Effector memory CD8-positive, alpha-beta T cell (primary cell): Measurements from ENCODE around the gene GAK.
"Not testable (repeated sequence)": the region's sequence is repeated elsewhere in the genome, so short reads cannot be mapped to it uniquely, and the experiment has no call there.

Source experiments
- ATAC-seq: fragments of 150-1000 bp; cut with Tn5 transposase; replicated peaks from 2 replicates; pipeline ENCODE4 v1.10.0; 2021; ENCODE audit warnings: mild to moderate bottlenecking, moderate library complexity
- DNase-seq, 3 experiments: peaks; one replicate each; pipeline ENCODE4 v3.0.0; 2021
- H3K27ac Mint-ChIP-seq, 2 donors: one replicate each; pipeline ENCODE4 v1.8.0; 2022; ENCODE audit warnings: mild to moderate bottlenecking in 2 of 2, mixed read lengths in 2 of 2, moderate library complexity in 2 of 2
- H3K27me3 Mint-ChIP-seq, 2 donors: one replicate each; pipeline ENCODE4 v1.8.0; 2022; ENCODE audit warnings: mixed read lengths in 2 of 2
- H3K36me3 Mint-ChIP-seq: one replicate; pipeline ENCODE4 v1.8.0; 2022; ENCODE audit warnings: mild to moderate bottlenecking, moderate library complexity, mixed read lengths; ENCODE audit not compliant: insufficient read depth
- H3K4me1 Mint-ChIP-seq, 2 donors: one replicate each; pipeline ENCODE4 v1.8.0; 2022; ENCODE audit warnings: low read depth in 2 of 2, mixed read lengths in 2 of 2
- H3K4me3 Mint-ChIP-seq, 2 donors: one replicate each; pipeline ENCODE4 v1.8.0; 2022; ENCODE audit warnings: mild to moderate bottlenecking in 2 of 2, mixed read lengths in 2 of 2, moderate library complexity in 2 of 2
- H3K9me3 Mint-ChIP-seq, 2 donors: one replicate each; pipeline ENCODE4 v1.8.0; 2022; ENCODE audit warnings: mixed read lengths in 2 of 2
- total RNA-seq, 9 experiments: gene quantifications; one replicate each; lab custom pipeline; 2026; lab: John Stamatoyannopoulos, UW

Gene GAK
- 163 to 252 (median 215) reads per million in 9 experiments for total RNA-seq

DNA sequence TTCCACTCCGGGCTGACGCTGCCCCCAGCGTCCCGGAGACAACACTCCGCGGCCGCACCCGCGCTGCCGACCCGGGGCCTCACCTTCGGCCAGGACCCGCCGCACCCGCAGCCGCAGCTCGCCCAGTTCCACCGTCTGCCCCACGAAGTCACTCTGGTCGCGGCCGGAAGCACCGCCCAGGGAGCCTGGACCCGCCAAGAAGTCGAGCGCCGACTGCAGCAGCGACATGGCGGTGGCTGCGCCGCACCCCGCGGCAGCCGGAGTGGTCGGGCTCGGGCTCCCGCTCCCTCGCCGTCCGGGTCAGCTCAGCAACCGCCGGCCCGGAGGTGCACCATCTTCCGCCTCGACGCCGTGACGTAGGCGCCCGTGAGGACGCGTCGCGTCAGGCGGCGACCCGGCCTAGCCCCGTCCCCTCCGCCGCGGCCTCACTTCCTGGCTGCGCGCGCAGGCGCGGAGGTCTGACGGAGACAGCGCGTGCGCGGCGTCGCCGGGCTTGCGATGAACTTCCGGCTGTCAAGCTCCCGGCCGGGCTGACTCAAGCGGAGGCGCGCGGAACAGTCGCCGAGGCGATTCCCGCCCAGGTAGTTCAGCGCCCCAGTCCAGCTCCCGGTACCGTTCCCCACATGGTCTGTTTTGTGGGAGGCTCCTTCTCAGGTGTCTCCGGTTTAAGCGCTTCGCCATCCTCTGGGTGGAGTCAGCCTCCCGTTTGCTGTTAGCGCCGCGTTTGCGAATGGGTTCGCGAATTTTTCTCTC is at the start of gene GAK, which contains the start of gene TMEM175:
Gene GAK, minus strand, starts transcription at position 357 of the 753 bp plus-strand sequence. Its CDS starts 129 bp downstream, at position 228.
Gene TMEM175, plus strand, starts transcription at position 501 of the 753 bp plus-strand sequence. CDS start 15,280 bp downstream, outside the sequence.
- ATAC-seq (peak; percentile 87), DNase-seq (peak; percentile 94 to 98 (median 95))
- H3K4me3 Mint-ChIP-seq, result peak within 1 kb of the TSS; percentile 94 to 96
- H3K27me3 Mint-ChIP-seq, result no peaks in the 10 kb centered on the region
- peaks cover 33 to 41% of the 10 kb centered on the region in 2 donors for H3K4me1 Mint-ChIP-seq
- H3K27ac Mint-ChIP-seq, result peak within 1 kb of the TSS; percentile 95 to 97
- H3K36me3 Mint-ChIP-seq, result peaks cover 29% of the 10 kb centered on the region
- no peaks in the 10 kb centered on the region for H3K9me3 Mint-ChIP-seq

DNA sequence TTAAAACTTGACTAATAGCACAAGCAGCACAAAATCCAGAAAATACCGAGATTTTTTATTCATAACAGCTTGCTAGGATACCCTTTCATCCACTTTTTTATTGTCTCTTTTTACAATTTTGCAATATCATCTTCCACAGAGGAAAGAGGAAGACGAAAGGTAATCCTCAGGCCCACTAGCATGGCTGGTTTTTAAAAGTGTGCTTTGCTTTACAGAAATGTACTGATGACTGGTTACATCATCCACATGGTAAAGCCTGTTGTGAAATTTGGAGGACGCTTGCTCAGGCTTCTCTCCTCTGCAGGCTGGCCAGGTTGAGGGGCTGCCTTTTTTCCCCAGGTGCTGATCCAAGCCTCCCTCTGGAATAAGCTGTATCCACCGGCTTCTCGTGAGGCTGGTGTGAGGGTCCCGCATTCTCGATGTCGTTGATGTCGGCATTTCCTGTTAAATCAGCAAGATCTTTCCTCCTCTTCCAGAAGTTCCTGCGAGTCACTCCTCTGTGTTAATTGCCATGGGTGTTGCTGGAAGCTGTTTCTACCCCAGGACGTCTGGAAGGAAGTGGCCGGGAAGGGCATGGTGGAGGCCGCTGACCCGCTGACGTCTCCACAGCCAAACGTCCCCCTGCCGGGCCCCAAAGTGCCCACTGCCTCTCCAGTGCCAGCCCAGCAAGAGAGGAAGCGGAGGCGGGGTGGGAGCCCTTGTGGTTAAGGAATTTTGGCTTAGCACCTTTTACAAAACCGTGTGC is 47.0 kb upstream of the GAK start:
- Mint-ChIP-seq H3K4me1 (peaks cover 0 to 3% of the 10 kb centered on the region in 2 donors), H3K9me3 (no peaks in the 10 kb centered on the region), H3K27ac (no peak overlapping the region), H3K4me3 (no peak overlapping the region), H3K36me3 (peaks cover 3% of the 10 kb centered on the region), H3K27me3 (no peaks in the 10 kb centered on the region)
- ATAC-seq, result no peak
- no peak for DNase-seq

DNA sequence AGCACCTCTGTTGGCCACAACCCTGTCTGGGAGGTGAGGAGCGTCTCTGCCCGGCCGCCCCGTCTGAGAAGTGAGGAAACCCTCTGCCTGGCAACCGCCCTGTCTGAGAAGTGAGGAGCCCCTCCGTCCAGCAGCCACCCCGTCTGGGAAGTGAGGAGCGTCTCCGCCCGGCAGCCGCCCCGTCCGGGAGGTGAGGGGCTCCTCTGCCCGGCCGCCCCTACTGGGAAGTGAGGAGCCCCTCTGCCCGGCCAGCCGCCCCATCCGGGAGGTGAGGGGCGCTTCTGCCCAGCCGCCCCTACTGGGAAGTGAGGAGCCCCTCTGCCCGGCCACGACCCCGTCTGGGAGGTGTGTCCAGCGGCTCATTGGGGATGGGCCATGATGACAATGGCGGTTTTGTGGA is 43.9 kb upstream of the GAK start:
- not testable (repeated sequence) for ATAC-seq, H3K4me1 Mint-ChIP-seq, H3K4me3 Mint-ChIP-seq, H3K27ac Mint-ChIP-seq, H3K9me3 Mint-ChIP-seq, H3K27me3 Mint-ChIP-seq, H3K36me3 Mint-ChIP-seq, DNase-seq

DNA sequence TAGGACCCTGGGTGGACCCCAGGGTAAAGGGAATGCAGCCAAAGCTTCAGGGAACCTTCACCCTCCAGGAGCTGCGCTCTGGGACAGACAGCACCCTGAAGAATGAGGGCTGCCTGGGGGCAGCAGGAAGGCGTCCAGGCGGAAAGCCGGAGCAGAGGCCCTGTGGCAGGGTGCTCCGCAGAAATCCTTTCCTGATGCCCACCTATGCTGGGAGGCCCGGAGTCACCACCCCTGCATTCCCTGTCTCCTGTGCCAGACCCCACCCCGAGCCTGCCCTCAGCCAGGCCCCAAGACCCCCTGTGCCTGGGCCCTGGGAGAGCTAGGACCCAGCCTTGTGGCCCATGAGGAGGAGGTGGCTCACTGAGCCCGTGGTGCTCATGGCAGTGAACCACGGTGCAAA is 42.6 kb upstream of the GAK start:
- DNase-seq (no peak), ATAC-seq (no peak)
- Mint-ChIP-seq H3K27ac (no peak overlapping the region), H3K9me3 (no peaks in the 10 kb centered on the region), H3K4me3 (peak overlapping the region; percentile 4 to 31), H3K27me3 (no peaks in the 10 kb centered on the region), H3K4me1 (peaks cover 15 to 17% of the 10 kb centered on the region in 2 donors), H3K36me3 (peaks cover 13% of the 10 kb centered on the region)

DNA sequence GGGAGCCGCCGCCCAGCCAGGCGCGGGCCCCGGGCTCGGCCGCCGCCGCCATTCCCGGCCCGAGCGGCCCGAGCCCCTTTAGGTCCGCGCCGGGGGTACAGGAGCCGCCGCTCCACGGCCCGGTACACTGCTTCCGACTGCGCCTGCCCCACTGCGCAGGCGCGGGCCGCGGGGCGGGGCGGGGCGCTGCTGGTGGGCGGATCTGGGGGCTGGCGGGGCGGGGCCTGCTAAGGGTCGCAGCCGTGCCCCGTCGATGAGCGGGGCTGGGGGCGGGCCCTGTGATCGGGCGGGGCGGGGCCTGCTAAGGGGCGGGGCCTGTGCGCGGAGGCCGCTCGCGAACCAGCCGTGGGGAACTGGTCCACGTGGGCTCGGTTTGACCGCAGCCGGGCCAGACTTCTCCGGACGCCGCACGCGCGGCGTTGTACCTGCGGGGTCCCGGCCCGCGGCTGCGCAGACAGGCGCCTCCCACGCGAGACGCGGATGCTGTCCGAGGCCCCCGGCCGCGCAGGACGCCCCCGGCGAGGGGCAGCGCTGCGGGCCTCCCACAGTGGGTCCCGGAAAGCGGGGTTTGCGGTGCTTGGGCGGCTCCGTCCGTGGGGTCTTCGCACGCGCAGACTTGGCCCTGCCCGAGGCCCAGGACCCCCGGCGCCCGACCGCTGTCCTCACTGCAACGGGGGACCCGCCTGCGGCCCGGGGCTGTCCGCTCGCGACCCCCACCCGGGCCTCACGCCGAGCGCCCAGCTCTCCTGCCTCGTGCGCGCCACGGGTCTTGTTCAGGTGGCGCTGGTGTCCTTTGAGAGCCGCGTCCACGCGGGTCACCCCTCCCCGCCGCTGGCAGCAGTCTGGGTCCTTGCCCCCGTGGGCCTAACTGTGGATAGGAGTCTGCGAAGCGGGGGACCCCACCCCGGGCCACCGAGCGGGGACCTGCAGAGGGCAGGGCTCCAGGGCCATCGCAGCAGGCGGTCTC is 41.6 kb upstream of the GAK start, which contains the start of gene DGKQ:
Gene DGKQ, minus strand, starts transcription at position 139 of the 967 bp plus-strand sequence. Its CDS starts 87 bp downstream, at position 52.
- Mint-ChIP-seq H3K27ac (peak within 1 kb of the TSS; percentile 35 to 38), H3K9me3 (no peaks in the 10 kb centered on the region), H3K36me3 (peaks cover 18% of the 10 kb centered on the region), H3K4me1 (peaks cover 16 to 21% of the 10 kb centered on the region in 2 donors), H3K27me3 (no peaks in the 10 kb centered on the region), H3K4me3 (peak within 1 kb of the TSS; percentile 45 to 54)
- DNase-seq (peak; percentile 80 to 87 (median 85)), ATAC-seq (peak; percentile 58)

DNA sequence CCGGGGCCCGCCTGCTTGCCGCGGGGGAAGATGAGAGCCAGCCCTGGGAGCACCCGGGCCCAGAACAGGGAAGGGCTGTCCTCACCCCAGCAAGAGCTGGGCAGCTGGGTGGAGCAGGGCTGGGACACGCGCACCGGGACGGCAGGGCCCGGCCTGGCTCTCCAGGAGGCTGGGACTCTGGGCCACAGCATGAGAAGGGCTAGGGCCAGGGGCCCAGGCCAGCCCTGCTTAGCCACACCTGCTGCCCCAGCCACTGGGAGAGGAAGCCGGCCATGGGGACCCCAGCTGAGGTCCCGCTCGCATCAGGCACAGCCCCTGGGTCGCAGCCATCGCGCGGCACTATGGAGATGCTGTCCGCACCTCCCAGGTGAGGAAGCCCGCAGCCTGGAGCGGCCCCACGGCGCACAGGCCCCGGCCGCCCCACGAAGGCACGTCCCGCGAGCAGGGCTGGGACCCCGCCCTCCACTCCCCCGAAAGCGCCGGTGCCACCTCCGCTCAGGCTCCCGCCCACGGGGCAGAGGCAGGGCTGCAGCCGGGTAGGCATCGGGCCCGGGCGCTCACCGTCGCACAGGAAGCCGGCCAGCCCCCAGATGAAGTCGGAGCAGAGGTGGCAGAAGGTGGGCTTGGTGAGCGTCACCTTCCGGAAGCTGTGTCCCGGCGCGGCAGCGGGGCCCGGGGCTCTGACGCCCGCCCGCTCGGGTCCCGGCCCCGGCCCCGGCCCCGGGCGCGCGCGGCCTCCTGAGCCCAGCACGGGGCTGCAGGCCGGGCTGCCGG is 40.7 kb upstream of the GAK start:
- H3K4me3 Mint-ChIP-seq, result peak overlapping the region; percentile 45 to 54
- peak; percentile 50 for ATAC-seq
- H3K4me1 Mint-ChIP-seq, result peaks cover 16 to 23% of the 10 kb centered on the region in 2 donors
- H3K27ac Mint-ChIP-seq, result peak overlapping the region; percentile 35 to 38
- H3K36me3 Mint-ChIP-seq, result peaks cover 18% of the 10 kb centered on the region
- no peaks in the 10 kb centered on the region for H3K9me3 Mint-ChIP-seq
- DNase-seq, result peak; percentile 64 to 65 (median 65)
- no peaks in the 10 kb centered on the region for H3K27me3 Mint-ChIP-seq

DNA sequence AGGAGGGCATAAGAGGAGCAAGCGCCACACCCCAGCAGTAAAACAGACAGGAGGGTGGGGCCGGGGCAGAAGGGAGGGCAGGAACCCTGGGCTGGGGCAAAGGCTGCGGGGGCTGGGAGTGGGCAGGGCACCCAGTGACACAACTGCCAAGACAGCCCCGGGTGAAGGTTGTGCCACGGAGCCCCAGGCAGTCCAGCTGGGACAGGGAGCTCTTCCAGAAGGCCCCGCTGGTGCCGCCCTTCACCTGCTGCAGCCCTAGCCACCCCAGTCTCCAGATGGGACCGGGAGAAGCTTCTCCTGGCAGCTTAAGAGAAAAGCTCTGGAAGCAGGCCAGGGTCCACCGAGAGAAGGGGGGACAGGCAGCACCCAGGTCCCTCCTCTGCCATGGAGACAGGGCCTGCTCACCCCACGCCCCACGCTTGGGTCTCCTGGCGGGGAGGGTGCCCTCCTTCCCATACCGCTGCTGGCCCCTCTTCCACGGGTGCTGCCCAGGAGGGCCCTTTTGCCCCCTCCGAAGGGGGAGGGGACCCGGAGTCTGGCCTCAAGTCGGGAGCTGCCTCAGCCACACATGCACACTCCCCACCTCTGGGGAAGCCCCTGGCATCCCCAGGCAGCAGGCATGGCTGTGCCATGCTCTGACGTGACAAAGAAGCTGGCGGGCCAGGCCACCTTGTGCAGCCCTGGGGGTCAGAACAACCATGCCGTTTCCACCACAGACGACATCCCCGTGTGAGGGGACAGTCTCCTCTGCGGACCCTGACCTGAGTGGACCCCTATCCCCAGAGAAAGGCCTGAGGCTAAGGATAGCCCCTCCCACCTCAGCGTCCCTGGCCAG is 39.8 kb upstream of the GAK start:
- DNase-seq, result no peak
- Mint-ChIP-seq H3K9me3 (no peaks in the 10 kb centered on the region), H3K4me3 (peak overlapping the region; percentile 45 to 54), H3K27me3 (no peaks in the 10 kb centered on the region), H3K27ac (peak overlapping the region; percentile 38 to 55), H3K4me1 (peaks cover 16 to 23% of the 10 kb centered on the region in 2 donors), H3K36me3 (peaks cover 18% of the 10 kb centered on the region)
- no peak for ATAC-seq

DNA sequence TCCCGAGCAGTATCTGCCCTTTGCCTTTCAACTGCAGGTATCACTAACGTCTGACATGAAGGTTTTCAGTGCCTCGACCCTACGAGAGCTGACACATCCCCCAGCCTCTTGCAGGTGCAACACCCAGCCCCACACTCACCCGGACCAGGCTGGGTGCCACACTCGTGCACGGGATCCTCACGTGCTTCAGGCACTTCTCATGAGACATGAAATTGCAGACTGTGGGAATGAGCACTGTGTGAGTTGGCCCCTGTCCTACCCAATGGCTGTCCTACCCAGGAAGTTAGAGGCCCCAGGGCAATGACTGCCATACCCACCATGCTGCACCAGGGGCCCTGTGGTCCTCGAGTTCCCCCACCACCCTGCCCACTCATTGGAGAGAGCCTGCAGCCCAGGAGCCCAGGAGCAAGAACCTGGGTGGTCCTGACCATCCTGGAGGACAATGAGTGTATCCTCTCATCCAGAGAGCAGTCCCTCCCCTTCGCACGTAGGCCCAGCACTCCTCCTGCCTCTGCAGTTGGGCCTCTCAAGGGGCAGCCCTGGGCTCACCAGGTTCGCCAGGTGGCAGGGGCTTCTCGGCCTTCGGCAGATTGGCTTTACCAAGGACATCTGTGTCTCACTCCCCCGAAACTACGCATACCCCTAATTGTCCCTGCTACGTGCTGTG is 38.9 kb upstream of the GAK start:
- H3K27me3 Mint-ChIP-seq, result no peaks in the 10 kb centered on the region
- peak overlapping the region; percentile 45 to 54 for H3K4me3 Mint-ChIP-seq
- H3K4me1 Mint-ChIP-seq, result peaks cover 16 to 23% of the 10 kb centered on the region in 2 donors
- H3K27ac Mint-ChIP-seq, result peak overlapping the region; percentile 55 to 94
- peaks cover 18% of the 10 kb centered on the region for H3K36me3 Mint-ChIP-seq
- ATAC-seq, result no peak
- DNase-seq, result peak in 1 of 3 experiments; percentile 17
- H3K9me3 Mint-ChIP-seq, result no peaks in the 10 kb centered on the region

DNA sequence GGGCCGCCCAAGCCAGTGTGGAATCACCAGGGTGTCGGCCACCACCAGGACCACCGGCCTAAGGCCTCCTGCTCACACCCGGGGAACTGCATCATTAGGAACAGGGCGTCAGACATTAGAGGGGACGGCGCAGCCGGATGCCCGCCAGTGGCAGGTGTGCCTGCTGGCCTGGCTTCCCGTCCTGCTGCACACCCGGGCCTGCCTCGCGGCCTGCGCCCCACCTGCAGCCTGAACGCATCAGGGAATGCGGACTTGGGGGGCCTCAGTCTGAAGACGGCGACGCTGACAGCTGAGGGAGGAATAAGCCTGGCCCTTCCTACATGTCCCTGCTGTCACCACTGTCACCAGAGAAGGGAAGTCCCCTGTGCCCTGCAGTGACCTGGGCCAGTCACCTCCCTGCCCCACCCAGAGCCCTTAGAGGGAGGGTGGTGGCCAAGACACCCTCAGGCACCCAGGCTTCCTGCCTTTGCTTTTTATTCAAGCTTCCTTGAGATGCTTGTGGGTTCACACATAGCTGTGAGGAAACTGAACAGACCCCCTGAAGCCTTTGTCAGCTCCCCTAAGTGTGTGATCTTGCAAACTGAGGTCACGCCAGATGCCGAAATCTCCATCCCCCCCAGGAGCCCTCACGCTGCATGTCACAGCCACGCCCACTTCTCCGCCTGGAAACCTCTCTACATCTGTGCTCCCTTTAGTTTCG is 38.1 kb upstream of the GAK start:
- Mint-ChIP-seq H3K4me1 (peaks cover 16 to 23% of the 10 kb centered on the region in 2 donors), H3K27ac (peak overlapping the region; percentile 55 to 94), H3K36me3 (peaks cover 24% of the 10 kb centered on the region), H3K27me3 (no peaks in the 10 kb centered on the region), H3K4me3 (peak overlapping the region; percentile 45 to 54), H3K9me3 (no peaks in the 10 kb centered on the region)
- DNase-seq (peak; percentile 74 to 79 (median 75)), ATAC-seq (peak; percentile 68)

DNA sequence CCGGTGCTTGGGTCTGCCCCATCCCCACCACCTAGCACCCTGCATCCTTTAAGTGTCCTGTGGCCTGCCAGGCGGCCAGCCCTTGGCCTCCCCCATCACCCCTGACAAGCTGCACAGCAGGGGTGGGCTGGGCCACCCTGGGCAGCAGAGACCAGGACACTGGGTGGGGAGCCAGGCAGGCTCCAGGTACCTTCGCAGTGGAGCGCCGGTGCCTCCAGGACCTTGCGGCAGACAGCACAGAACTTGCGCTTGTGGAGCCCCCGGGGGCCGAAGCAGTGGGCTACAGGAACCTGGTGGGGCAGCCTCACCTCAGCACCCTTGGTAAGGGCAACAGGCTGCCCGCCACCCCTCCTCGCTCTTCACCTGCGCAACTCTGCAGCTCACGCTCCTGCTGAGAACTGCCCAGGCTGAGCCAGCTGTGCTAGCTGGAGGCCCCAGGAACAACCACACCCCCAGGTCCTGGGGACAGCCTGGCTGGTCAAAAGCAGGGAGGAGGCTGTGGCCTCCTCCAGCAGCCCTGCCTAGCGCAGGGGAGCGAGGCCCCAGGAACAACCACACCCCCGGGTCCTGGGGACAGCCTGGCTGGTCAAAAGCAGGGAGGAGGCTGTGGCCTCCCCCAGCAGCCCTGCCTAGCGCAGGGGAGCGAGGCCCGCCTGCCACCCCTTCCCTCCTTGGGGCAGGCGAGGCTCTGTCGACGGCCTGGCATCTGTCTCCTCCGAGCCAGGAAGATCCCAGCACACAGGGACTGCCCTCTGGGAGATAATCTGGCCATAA is 36.7 kb upstream of the GAK start:
- DNase-seq (no peak), ATAC-seq (no peak)
- peaks cover 25% of the 10 kb centered on the region for H3K36me3 Mint-ChIP-seq
- H3K9me3 Mint-ChIP-seq, result no peaks in the 10 kb centered on the region
- H3K4me3 Mint-ChIP-seq, result no peak overlapping the region
- H3K27ac Mint-ChIP-seq, result peak overlapping the region in 1 of 2 donors; percentile 55
- peaks cover 16 to 23% of the 10 kb centered on the region in 2 donors for H3K4me1 Mint-ChIP-seq
- no peaks in the 10 kb centered on the region for H3K27me3 Mint-ChIP-seq
